ENCODE measurements around the gene ACO2. TPM values are rescaled to one million over a fixed set of nuclear protein-coding genes. Genes with fewer than 3 reads are reported as not detected.

ACO2 gene
- total and polyA plus RNA-seq, 4 experiments from 2014 or later, result 64.8 to 81.2 (median 72.3) TPM

DNA sequence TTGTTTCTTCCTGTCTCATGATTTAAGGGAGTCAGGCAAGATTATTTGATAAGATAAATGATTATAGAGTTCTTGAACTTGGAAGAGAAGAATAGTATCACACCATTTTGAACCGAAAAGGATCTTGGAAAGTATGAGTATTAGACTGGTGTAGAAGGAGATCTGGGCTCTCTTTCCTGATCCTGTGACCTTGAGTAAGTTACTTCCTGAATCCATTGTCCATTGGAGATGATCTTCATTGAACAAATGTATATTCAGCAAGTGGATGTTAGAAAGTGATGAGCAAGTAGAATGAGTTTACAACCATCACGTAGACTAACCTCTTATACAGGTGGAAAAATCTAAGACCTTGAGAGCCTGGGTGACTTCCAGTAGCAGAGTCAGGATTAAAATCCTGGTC is 2.0 kb downstream of the ACO2 start:
- Mint-ChIP-seq H3K36me3 (peaks cover 15 to 35% of the 10 kb centered on the region in 2 donors), H3K4me1 (peaks cover 26 to 50% (median 43%) of the 10 kb centered on the region in 4 donors), H3K4me3 (peak overlapping the region in 7 of 8 donors; percentile 17 to 95 (median 52)), H3K27me3 (no peaks in the 10 kb centered on the region), H3K27ac (peak overlapping the region; percentile 35 to 100 (median 81)), H3K9me3 (no peaks in the 10 kb centered on the region)
- ChIA-PET CTCF (ENCODE audit: partially characterized antibody) (interaction anchor here (1.3 kb wide), 1 partner anchor 67 kb away, joined by 5 read pairs; no protein-coding TSS in a partner anchor), POLR2A (ENCODE audit: partially characterized antibody) (interaction anchor here (0.7 to 8.2 kb wide), 2 partner anchors 22 to 89 kb away, joined by 3 to 261 read pairs; partner anchors contain the start of genes TEF and TOB2)
- Histone ChIP-seq H3K27ac (ENCODE audit: low read depth, low read length) (no peak overlapping the region), H3K4me3 (ENCODE audit: low read length in 2 of 2) (no peak overlapping the region), H3K9me3 (ENCODE audit: control insufficient read depth in 1 of 2, low read length in 2 of 2) (no peaks in the 10 kb centered on the region), H3K36me3 (ENCODE audit: insufficient read depth, low read length) (peaks cover 20% of the 10 kb centered on the region), H3K27me3 (ENCODE audit: insufficient read depth, low read length) (no peaks in the 10 kb centered on the region), H3K4me1 (ENCODE audit: insufficient read depth, low read length) (peaks cover 28% of the 10 kb centered on the region)
- intact Hi-C loops (cut with micrococcal nuclease), result no loop called here
- DNase-seq, result no peak

DNA sequence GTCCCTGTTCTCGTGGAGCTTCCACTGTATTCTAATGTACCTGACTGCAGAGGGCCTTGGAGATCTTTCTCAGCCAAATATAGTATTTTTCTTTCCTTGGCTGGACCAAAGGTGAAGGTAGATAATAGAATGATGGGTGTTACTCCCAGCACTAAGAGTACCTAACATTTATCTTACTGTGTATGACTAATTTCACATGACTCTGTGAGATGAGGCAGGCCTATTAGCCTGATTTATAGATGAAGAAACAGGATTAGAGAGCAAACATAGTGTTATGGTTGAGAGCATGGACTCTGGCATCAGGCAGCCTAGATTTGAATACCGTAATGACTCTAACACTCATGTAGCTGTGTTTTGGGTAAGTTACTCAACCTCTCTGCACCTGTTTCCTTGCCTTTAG is 2.7 kb downstream of the ACO2 start:
- DNase-seq, result no peak
- no peaks in the 10 kb centered on the region for H3K9me3 ChIP-seq (ENCODE audit: control insufficient read depth in 1 of 2, low read length in 2 of 2)
- peaks cover 26 to 50% (median 42%) of the 10 kb centered on the region in 4 donors for H3K4me1 Mint-ChIP-seq
- CTCF ChIA-PET (ENCODE audit: partially characterized antibody), result interaction anchor here (1.3 kb wide), 1 partner anchor 68 kb away, joined by 5 read pairs; no protein-coding TSS in a partner anchor
- no peak overlapping the region for H3K27ac ChIP-seq (ENCODE audit: low read depth, low read length)
- H3K36me3 ChIP-seq (ENCODE audit: insufficient read depth, low read length), result peaks cover 13% of the 10 kb centered on the region
- POLR2A ChIA-PET (ENCODE audit: partially characterized antibody), result interaction anchor here (0.7 to 8.2 kb wide), 2 partner anchors 23 to 90 kb away, joined by 3 to 261 read pairs; partner anchors contain the start of genes TEF and TOB2
- peak overlapping the region in 3 of 7 donors; percentile 22 to 96 (median 52) for H3K27ac Mint-ChIP-seq
- H3K27me3 Mint-ChIP-seq, result no peaks in the 10 kb centered on the region
- H3K27me3 ChIP-seq (ENCODE audit: insufficient read depth, low read length), result no peaks in the 10 kb centered on the region
- H3K36me3 Mint-ChIP-seq, result peaks cover 15 to 31% of the 10 kb centered on the region in 2 donors
- peak overlapping the region in 2 of 8 donors; percentile 11 to 35 for H3K4me3 Mint-ChIP-seq
- H3K9me3 Mint-ChIP-seq, result no peaks in the 10 kb centered on the region
- H3K4me1 ChIP-seq (ENCODE audit: insufficient read depth, low read length), result peaks cover 28% of the 10 kb centered on the region
- intact Hi-C loops (cut with micrococcal nuclease), result no loop called here
- no peak overlapping the region for H3K4me3 ChIP-seq (ENCODE audit: low read length in 2 of 2)

DNA sequence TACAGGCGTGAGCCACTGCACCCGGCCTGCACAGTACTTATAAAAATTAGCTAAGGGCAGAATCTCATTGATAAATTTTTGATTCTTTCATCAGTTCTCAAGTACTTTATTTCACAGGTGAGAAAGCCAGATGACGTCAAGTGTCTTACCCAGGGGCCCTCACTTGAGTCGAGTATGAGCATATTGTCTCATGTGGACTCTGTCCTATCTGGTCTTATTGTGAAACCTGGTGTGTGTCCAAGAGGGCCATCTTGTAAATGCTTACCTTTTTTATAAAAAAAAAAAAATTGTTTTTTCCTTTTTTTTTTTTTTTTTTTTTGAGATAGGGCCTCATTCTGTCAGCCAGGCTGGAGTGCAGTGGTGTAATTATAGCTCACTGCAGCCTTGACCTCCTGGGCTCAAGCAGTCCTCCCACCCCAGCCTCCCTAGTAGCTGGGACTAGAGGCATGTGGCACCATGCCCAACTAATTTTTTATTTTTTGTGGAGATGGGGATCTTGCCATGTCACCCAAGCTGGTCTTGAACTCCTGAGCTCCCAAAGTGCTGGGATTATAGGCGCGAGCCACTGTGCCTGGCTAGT is 6.0 kb downstream of the ACO2 start:
- no peak overlapping the region for H3K27ac ChIP-seq (ENCODE audit: low read depth, low read length)
- intact Hi-C loops (cut with micrococcal nuclease), result no loop called here
- no peak overlapping the region for H3K4me3 ChIP-seq (ENCODE audit: low read length in 2 of 2)
- Mint-ChIP-seq H3K36me3 (peaks cover 4 to 14% of the 10 kb centered on the region in 2 donors), H3K27me3 (no peaks in the 10 kb centered on the region), H3K27ac (no peak overlapping the region), H3K4me3 (no peak overlapping the region), H3K9me3 (no peaks in the 10 kb centered on the region), H3K4me1 (peaks cover 17 to 36% (median 24%) of the 10 kb centered on the region in 4 donors)
- POLR2A ChIA-PET (ENCODE audit: partially characterized antibody), result no interaction called here
- H3K36me3 ChIP-seq (ENCODE audit: insufficient read depth, low read length), result no peaks in the 10 kb centered on the region
- H3K9me3 ChIP-seq (ENCODE audit: control insufficient read depth in 1 of 2, low read length in 2 of 2), result no peaks in the 10 kb centered on the region
- H3K27me3 ChIP-seq (ENCODE audit: insufficient read depth, low read length), result no peaks in the 10 kb centered on the region
- peaks cover 4% of the 10 kb centered on the region for H3K4me1 ChIP-seq (ENCODE audit: insufficient read depth, low read length)
- DNase-seq, result no peak
- CTCF ChIA-PET (ENCODE audit: partially characterized antibody), result interaction anchor here (1.1 kb wide), 1 partner anchor 72 kb away, joined by 6 read pairs; no protein-coding TSS in a partner anchor

DNA sequence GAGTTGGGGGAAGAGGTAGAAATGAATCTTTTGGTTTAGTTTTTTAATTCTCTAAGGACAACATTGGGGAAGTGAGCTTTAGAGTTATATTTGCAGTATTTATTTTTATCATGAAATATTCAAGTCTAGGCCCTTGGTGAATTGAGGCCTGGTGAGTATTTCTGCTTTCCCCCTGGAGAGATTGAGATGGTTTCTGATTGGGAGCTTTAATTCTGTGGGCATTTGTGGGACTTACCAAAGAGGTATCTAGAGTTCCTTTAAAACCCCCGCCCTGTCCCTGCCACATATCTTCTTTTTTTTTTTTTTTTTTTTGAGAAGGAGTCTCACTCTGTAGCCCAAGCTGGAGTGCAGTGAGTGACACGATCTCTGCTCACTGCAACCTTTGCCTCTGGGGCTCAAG is 9.6 kb downstream of the ACO2 start:
- ChIA-PET POLR2A (ENCODE audit: partially characterized antibody) (interaction anchor here (1.5 to 2.1 kb wide), 2 partner anchors 10 to 32 kb away, joined by 5 to 9 read pairs; partner anchors contain the start of genes ACO2, PHF5A and TOB2), CTCF (ENCODE audit: partially characterized antibody) (interaction anchor here (1.0 to 3.1 kb wide), 2 partner anchors 75 to 77 kb away, joined by 4 to 13 read pairs; no protein-coding TSS in a partner anchor)
- intact Hi-C loops (cut with micrococcal nuclease), result no loop called here
- Mint-ChIP-seq H3K36me3 (peaks cover 0 to 15% of the 10 kb centered on the region in 2 donors), H3K9me3 (no peaks in the 10 kb centered on the region), H3K4me1 (peaks cover 17 to 45% (median 28%) of the 10 kb centered on the region in 4 donors), H3K4me3 (no peak overlapping the region), H3K27me3 (no peaks in the 10 kb centered on the region), H3K27ac (no peak overlapping the region)
- Histone ChIP-seq H3K36me3 (ENCODE audit: insufficient read depth, low read length) (no peaks in the 10 kb centered on the region), H3K27ac (ENCODE audit: low read depth, low read length) (no peak overlapping the region), H3K9me3 (ENCODE audit: control insufficient read depth in 1 of 2, low read length in 2 of 2) (no peaks in the 10 kb centered on the region), H3K4me1 (ENCODE audit: insufficient read depth, low read length) (peaks cover 4% of the 10 kb centered on the region), H3K27me3 (ENCODE audit: insufficient read depth, low read length) (no peaks in the 10 kb centered on the region), H3K4me3 (ENCODE audit: low read length in 2 of 2) (no peak overlapping the region)
- DNase-seq, result no peak

GRCh38 chr22:41478891-41479521 is 10.1 kb downstream of the ACO2 start:
- Histone ChIP-seq H3K9me3 (ENCODE audit: control insufficient read depth in 1 of 2, low read length in 2 of 2) (no peaks in the 10 kb centered on the region), H3K27ac (ENCODE audit: low read depth, low read length) (no peak overlapping the region), H3K4me3 (ENCODE audit: low read length in 2 of 2) (no peak overlapping the region), H3K36me3 (ENCODE audit: insufficient read depth, low read length) (no peaks in the 10 kb centered on the region), H3K27me3 (ENCODE audit: insufficient read depth, low read length) (no peaks in the 10 kb centered on the region), H3K4me1 (ENCODE audit: insufficient read depth, low read length) (peaks cover 4% of the 10 kb centered on the region)
- no peak overlapping the region for H3K27ac Mint-ChIP-seq
- CTCF ChIA-PET (ENCODE audit: partially characterized antibody), result interaction anchor here (1.0 to 3.1 kb wide), 3 partner anchors 20 to 77 kb away, joined by 3 to 13 read pairs (median 4); no protein-coding TSS in a partner anchor
- DNase-seq, result no peak
- peaks cover 15 to 43% (median 26%) of the 10 kb centered on the region in 4 donors for H3K4me1 Mint-ChIP-seq
- intact Hi-C loops (cut with micrococcal nuclease), result no loop called here
- H3K27me3 Mint-ChIP-seq, result no peaks in the 10 kb centered on the region
- no peak overlapping the region for H3K4me3 Mint-ChIP-seq
- H3K36me3 Mint-ChIP-seq, result peaks cover 0 to 10% of the 10 kb centered on the region in 2 donors
- no peaks in the 10 kb centered on the region for H3K9me3 Mint-ChIP-seq
- POLR2A ChIA-PET (ENCODE audit: partially characterized antibody), result interaction anchor here (1.5 to 2.1 kb wide), 2 partner anchors 10 to 33 kb away, joined by 5 to 9 read pairs; partner anchors contain the start of genes ACO2, PHF5A and TOB2

- Histone ChIP-seq H3K9me3 (ENCODE audit: control insufficient read depth in 1 of 2, low read length in 2 of 2) (no peaks in the 10 kb centered on the region), H3K4me3 (ENCODE audit: low read length in 2 of 2) (no peak overlapping the region), H3K4me1 (ENCODE audit: insufficient read depth, low read length) (peaks cover 6% of the 10 kb centered on the region), H3K36me3 (ENCODE audit: insufficient read depth, low read length) (no peaks in the 10 kb centered on the region), H3K27ac (ENCODE audit: low read depth, low read length) (no peak overlapping the region), H3K27me3 (ENCODE audit: insufficient read depth, low read length) (no peaks in the 10 kb centered on the region)
- no peak for DNase-seq
- Mint-ChIP-seq H3K27me3 (no peaks in the 10 kb centered on the region), H3K9me3 (no peaks in the 10 kb centered on the region), H3K4me1 (peaks cover 15 to 46% (median 28%) of the 10 kb centered on the region in 4 donors), H3K27ac (peak overlapping the region in 2 of 7 donors; percentile 9 to 68), H3K36me3 (peaks cover 0 to 9% of the 10 kb centered on the region in 2 donors), H3K4me3 (no peak overlapping the region)
- intact Hi-C loops (cut with micrococcal nuclease), result no loop called here
- ChIA-PET POLR2A (ENCODE audit: partially characterized antibody) (interaction anchor here (1.5 kb wide), 1 partner anchor 11 kb away, joined by 5 read pairs; the partner anchor contains the start of genes ACO2 and PHF5A), CTCF (ENCODE audit: partially characterized antibody) (interaction anchor here (1.0 to 3.1 kb wide), 4 partner anchors 19 to 78 kb away, joined by 3 to 13 read pairs (median 4); no protein-coding TSS in a partner anchor)
Observed at GRCh38 chr22:41479671-41480396, 10.9 kb downstream of the ACO2 start.

Measured in CD4-positive, alpha-beta memory T cell (primary cell).